HT-29 (cell line): ENCODE data around the gene GCSAM. TPM values are rescaled to one million over a fixed set of nuclear protein-coding genes. Genes with fewer than 3 reads are reported as not detected.

Source experiments
- DNase-seq: peaks from one replicate; pipeline ENCODE4 v3.0.0-alpha.2; 2015; ENCODE audit warnings: low spot score
- total RNA-seq: library from RNA; depleted of rRNA; stranded (reverse); fragments of >200 nt; shearing (Covaris generic); gene quantifications from 2 replicates; pipeline ENCODE4 v1.2.3, GENCODE V29; 2014

The GCSAM gene
- total RNA-seq, 1 experiment from 2014 or later, result not detected

- DNase-seq, result no peak
Observed at GRCh38 chr3:112104774-112105173, 28.3 kb downstream of the GCSAM start.

DNA sequence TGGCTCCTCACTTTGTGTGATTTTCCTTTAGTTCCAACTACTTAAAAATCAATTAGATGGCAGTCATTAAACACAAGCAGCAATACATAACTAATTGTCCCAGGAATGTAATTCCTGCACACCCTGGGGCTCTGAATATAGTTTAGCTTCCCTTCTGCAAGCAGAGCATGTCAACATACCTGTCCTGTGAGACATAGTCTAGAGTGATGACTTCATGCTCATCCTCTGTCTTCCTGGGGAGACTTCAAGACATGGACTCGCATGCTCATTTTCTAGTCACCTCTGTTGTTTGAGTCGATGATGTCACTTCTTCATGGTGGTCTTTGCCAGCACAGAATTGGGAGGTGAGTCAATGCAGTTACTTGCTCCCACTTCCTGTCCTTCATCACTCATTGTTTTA lies 31.1 kb downstream of the GCSAM start:
- no peak for DNase-seq

DNA sequence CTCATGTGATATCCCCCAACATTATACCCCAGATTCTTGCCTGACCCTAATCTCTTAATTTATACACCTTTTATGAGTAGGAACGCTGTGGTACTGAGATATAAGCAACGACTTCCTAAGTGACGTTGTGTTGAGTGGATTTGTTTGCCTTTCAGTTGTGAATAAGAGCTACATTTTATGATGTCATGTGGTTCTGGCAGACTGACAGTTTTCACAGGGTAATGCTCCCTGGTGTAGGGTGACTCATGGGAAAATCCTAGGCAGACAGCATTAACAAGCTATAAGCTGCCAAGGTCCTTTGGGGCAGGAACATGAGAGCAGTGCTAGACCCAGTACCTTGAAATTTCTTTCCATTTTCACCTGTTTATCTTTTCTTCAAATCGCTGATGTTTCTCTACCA lies 35.7 kb downstream of the GCSAM start:
- DNase-seq, result peak; percentile 97

DNA sequence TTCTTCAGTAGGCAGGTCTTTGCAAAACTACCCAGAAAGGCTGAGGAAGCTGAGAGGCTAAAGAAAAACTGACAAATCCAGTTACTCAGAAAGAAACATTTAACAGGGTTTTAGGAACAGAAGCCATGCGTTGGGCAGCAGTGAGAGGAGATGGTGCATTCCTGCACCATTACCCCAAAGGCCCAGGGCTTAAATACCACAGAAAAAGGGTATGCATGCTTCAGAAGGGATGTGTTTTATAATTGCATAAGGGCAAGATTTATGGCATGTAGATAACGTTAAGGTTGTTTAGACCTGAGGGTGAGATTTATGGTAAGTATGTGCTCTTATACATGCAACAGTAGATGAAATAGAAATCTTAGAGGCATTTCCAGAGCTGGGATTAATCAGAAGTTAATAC lies 36.9 kb downstream of the GCSAM start:
- no peak for DNase-seq

GRCh38 chr3:112095731-112096130 lies 37.3 kb downstream of the GCSAM start:
- no peak for DNase-seq

DNA sequence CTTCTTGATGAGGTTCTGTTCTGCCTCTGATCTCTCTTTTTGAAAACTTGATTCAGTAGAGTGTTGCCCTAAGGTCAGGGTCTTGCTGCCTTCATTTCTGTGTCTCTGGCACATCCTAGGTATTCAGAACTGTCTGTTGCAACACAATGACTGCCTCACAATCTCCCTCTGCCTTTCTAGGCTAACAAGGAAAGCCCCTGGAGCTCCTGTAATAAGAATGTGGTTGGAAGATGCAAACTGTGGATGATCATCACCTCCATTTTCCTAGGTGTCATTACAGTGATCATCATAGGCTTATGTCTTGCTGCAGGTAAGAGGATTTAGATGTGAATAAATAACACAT lies 39.9 kb downstream of the GCSAM start:
- no peak for DNase-seq

- no peak for DNase-seq
Observed at GRCh38 chr3:112092496-112093179, 40.4 kb downstream of the GCSAM start.

DNA sequence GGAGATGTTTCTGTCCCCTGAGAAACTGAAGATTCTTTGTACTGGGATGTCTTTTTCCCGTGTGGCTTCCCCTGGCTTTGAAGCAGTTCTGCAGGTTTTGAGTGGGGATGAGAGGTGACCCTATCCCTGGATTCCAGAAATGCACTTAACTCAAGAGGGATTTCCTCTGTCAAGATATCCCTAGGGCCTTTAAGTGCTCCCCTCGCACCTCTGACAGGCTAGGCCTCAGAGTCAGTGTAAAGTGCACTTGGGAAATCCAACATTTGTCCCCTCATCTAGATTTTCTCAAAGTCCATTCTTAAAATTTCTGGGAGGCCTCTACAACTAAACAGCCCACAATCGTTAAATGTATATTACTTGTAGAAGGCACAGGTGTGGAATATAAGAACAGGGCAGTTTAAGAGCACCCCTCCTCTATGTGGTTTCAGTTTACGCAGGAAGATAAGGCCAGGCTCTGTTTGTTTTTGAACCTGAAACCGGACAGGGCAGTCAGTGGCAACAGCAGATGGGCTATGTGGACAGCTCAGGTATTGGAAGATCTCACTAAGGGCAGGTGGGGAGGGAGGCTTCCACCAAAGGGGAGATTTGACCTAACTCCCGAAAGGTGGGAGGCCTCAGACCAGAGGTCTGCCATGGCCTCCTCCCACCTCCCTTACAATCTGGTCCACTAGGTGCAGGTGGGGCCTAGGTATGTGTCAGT lies 42.0 kb downstream of the GCSAM start:
- DNase-seq, result peak; percentile 80

GRCh38 chr3:112089956-112090886 lies 42.8 kb downstream of the GCSAM start:
- DNase-seq, result peak; percentile 74

DNA sequence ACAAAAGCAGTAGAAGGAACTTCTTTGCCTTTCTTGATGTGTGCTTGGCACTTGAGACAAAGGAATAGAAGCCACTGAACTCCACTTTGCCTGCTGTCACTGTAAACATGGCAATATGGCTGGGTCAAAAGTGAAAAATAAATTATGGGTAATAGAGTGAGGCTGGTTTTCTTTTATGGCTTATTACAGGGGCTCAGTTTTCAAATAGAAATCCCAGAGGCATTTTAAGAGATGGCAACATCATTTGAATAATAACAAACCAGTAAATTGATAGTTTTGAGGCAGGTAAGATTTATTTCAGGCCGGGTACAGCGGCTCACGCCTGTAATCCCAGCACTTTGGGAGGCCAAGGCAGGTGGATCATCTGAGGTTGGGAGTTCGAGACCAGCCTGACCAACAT lies 44.1 kb downstream of the GCSAM start:
- no peak for DNase-seq

DNA sequence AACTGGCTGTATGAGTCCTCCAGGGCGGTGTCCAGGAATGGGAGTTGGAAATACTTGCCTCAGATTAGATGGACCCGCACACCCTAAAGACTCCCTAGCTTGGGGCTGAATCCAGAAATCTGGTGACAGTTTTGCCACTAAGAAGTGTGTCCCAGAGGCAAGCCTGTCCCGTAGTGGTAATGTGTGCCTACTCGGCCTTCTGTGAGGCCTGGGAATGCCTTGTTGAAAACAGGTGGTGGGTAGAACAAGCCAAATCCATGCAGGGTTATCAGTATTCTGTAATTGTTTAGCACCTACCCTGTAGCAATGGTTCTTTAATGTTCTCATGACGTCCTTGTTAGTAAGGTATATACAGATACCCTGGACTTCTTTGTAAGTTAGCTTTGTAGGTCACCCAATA lies 45.3 kb downstream of the GCSAM start:
- peak; percentile 53 for DNase-seq

GRCh38 chr3:112086875-112087524 lies 46.0 kb downstream of the GCSAM start:
- DNase-seq, result peak; percentile 32

- DNase-seq, result peak; percentile 92
Observed at GRCh38 chr3:112086076-112086854, 46.8 kb downstream of the GCSAM start, which contains the start of gene C3orf52. Gene C3orf52 (plus strand): TSS chr3:112086389. CDS start chr3:112086408, 19 bp downstream.

DNA sequence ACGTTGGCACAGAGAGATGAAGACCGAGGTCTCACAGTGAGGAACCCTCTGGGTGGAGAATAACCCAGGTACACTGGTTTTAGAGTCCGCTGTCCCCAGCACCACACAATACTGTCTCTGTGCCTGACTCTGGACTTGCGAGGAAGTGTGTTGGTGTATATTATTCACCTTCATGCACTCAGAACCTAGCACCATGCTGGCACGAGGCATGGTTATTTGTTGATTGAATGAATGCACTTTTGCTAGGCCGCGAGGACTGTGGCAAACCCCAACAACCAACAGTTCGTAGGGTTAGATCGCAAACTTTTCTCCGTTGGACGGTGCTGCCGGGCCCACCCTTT lies 47.3 kb downstream of the GCSAM start:
- DNase-seq, result peak; percentile 39

DNA sequence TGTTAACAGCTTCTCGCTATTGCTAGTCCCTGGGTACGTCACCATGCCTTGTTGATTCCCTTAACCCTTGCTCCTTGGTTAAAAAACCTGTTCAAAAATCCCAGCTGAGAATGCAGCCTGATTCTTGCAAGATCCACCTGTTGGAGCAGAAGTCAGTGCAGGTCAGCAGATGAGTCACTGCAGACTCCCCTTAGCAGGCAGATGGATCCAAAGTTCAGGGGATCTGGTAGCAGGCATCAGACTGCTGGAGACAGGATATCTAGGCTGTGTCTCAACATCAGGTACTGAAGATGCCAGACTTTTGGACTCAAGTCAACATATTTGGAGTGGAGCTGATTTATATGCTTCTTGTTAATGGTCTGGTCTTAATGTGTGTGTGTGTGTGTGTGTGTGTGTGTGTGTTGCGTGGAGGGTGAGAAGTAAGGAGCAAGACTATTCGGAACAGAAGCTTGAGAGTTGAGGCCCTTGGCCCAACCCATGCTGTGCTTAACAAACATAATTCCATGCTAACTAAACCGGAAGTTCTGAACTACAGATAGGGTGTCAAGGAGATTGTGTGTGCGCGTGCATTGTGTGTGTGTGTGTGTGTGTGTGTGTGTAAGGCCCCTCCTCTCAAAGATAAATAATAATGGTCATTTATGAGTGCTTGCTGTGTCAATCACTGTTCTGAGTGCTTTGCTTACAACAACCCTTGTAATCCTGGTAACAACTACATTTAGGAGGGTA lies 47.9 kb downstream of the GCSAM start:
- peak; percentile 66 for DNase-seq

GRCh38 chr3:112083239-112083638 lies 49.8 kb downstream of the GCSAM start:
- DNase-seq, result no peak

- DNase-seq, result no peak
Observed at GRCh38 chr3:112078125-112079083, 54.6 kb downstream of the GCSAM start.

GRCh38 chr3:112074616-112075497 lies 58.2 kb downstream of the GCSAM start:
- DNase-seq, result peak; percentile 92
